Right renal pelvis (tissue), 4 donors: ENCODE measurements around the gene MYH16. TPM values are rescaled to one million over a fixed set of nuclear protein-coding genes. Genes with fewer than 3 reads are reported as not detected.
"Not testable (repeated sequence)": the region's sequence is repeated elsewhere in the genome, so short reads cannot be mapped to it uniquely, and the experiment has no call there.

ENCODE experiments used
- DNase-seq, 4 donors: peaks; one replicate each; pipeline ENCODE4 v3.0.0-alpha.2; 2013; ENCODE audit warnings: low read depth in 4 of 4, low spot score in 3 of 4, missing footprints in 1 of 4
- polyA plus RNA-seq, 4 donors: library from polyadenylated mRNA; unstranded; fragments of 120-200 nt; gene quantifications; one replicate each; pipeline ENCODE4 v1.2.1, GENCODE V29; 2013; ENCODE audit not compliant: insufficient read length in 4 of 4

MYH16 gene
- polyA plus RNA-seq, 4 donors, result 0.04 to 0.10 (median 0.06) TPM; not detected in 1

DNA sequence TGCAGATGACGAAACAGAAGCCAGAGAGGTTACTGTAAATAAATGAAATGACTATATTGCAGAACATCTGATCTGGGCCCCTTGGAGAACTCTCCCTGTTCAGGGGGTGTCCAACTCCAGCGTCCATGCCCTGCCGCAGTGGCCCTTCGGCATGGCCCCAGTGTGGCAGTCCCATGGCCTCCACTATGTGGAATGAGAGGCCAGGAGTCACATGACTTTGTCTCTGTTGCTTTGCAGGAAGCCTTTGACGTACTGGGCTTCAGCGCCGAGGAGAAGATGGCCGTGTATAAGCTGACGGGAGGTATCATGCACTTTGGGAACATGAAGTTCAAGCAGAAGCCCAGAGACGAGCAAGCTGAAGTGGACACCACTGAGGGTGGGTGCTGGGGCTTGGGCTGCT, 15.6 kb upstream of the MYH16 start:
- DNase-seq, result no peak

DNA sequence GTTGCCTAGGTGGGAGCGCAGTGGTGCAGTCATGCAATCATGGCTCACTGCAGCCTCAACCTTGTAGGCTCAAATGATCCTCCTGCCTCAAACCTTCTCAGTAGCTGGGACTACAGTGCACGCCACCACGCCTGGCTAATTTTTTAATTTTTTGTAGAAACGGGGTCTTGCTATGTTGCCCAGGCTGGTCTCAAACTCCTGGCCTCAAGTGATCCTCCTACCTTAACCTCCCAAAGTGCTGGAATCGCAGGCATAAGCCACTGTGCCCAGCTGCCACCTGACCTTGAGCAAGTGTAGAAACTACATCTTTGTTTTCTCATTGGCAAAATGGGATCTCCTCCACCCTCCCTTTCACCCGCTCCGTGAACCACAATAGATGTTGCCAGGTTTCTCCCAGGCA, 15.0 kb upstream of the MYH16 start:
- no peak for DNase-seq

DNA sequence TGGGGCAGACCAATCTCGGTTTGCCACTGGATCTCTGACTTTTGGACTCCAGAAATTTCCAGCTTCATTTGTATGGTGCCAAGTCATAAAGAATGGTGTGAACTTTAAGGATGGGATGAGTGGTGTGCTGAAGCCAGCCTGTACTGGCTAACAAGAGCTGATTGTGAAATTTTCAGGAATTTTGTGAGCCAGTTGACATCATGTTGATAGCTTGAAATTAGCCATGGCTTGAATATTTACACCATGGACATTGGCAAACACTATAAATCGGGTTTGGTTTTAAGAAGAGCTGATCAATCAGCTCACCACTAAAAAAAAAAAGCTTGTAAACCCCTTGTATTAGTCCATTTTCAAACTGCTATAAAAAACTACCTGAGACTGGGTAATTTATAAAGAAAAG, 14.1 kb upstream of the MYH16 start:
- no peak for DNase-seq

DNA sequence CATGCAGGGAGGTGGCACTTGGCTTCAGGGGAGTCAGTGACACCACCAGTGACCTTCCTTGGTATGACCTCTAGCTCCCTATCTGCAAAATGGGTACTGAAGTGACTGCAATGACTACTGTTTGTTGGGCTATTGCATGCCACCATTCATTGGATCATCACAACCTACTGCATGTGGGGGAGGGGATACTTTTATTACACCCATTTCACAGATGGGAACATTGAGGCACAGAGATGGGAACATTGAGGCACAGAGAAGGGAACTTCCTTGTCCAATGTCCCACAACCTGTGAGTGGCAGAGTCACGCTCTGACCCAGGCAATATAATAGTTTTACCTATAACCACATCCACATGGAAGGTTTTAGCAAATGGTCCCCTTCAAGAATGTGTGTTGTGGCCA, 12.2 kb upstream of the MYH16 start:
- no peak for DNase-seq

DNA sequence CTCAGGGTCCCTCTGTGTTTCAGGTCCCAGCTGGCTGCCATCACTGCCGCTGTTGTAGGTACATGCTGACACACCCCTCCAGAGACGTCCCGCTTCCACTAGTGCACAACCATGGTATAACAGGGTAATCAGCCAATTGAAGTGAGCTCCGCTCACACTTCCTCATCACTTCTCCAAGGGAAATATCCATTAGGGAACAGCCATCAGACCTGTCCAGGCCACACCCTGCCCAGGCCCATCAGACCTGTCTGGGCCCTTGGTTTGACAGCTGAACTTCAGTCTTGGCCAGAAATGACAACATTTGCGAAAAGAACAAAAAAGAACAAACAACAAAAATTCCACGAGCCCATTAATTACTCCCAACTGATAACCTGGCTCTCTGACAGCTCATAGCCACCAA, 11.0 kb upstream of the MYH16 start:
- DNase-seq, result no peak

DNA sequence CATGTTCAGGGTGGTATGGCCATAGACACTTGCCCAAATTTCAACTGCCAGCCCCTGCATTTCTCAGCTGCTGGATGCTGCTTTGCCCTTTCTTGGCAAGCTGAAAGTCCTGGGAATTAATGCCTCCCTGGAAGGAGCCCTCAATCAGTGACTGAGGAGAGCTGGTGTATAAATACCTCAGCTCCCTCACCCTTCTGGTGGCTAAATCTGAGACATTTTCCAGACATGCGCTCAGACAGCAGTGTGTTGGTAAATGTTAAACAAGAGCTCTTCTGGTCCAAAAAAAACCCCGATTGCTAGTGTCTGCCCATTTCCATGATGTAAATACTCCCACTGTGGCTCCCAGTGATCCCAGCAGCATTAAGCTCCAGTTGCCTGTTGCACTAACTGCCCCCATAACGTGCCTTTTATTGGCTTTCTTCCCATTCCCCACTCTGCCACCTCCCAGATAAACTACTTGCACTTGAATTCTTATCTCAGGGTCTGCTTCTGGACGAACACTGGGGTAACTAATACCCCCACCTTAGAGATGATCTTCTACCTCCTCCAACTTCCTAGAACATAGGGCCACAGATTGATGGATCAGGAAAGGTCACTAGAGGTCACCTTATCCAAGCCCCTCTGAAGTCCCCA, 6.7 kb upstream of the MYH16 start:
- no peak for DNase-seq

DNA sequence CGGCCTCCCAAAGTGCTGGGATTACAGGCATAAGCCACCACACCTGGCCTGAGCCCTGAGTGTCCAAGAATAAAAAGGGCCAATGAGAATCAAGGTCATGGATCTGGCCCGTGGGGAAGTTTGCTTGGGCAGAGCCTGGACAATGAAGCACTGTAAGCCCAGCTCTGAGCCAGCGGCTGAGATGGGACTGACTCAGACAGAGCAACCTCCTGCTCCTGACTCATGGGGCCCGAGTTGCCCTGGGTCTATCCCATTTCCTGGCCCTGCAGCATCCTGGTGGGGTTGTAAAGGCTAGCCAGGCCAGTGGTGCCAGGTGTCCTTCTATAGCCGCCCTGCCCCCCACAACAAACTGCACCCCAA, 5.2 kb upstream of the MYH16 start:
- DNase-seq, result no peak

DNA sequence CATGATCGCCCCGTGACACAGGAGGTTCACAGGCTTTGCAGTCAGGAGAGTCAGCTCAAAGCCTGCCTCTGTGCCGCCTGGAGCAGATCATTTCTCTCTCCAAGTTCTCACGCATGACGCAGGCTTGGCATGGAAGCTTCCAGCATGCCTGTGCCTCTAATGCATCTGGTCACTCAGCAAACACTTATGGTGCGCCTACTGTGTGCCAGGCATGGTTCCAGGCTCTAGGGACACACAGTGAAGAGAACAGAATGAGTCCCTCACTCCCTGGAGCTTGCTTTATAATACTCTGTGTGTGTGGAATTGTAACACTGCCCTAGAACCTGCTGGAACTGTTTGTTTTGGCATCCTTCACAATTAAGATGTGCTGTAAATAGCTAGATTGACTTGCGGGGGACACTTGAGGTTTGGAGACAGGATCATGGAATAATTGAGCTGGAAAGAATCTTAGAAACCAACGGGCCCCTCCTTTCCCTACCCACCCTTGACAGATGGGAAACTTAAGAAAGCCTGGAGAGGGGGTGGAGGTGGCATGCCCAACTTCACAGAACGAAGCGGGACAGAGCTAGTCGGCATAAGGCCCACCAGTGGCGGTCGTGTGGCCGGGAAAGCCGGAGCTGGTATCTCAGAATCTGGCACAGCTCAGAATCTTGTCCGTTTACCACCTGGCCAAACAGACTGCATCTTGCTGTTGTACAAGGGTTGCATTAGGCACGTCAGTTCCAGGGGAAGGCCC, 4.6 kb upstream of the MYH16 start:
- DNase-seq, result no peak

DNA sequence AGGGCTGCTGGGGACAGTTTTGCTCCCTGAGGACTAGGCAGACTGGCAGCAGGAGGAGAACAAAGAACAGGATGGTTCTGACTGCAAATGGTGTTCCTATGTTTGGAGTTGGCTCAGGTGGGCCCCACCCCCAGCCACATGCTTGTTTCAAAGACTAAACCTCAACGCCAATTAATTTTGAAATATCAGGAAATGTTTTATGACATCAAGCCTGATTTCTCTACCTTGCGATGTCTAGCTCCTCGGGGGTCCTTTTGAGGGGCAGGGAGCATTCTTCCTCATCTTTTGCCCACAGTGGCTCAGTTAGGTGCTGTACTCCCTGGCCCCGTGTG, 4.1 kb upstream of the MYH16 start:
- no peak for DNase-seq

DNA sequence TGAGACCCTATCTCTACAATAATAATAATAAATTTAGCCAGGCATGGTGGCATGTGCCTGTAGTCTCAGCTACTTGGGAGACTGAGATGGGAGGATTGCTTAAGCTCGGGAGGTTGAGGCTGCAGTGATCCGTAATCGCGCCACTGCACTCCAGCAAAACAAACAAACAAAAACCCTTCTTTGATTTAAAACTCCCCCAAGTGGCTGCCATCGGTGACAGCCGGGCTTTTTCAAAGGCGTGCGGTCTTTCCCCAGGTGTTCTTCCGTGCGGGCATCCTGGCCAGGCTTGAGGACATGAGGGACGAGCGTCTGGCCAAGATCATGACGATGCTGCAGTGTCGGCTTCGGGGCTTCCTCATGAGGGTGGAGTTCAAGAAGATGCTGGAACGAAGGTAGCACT, 1.9 kb upstream of the MYH16 start:
- no peak for DNase-seq

DNA sequence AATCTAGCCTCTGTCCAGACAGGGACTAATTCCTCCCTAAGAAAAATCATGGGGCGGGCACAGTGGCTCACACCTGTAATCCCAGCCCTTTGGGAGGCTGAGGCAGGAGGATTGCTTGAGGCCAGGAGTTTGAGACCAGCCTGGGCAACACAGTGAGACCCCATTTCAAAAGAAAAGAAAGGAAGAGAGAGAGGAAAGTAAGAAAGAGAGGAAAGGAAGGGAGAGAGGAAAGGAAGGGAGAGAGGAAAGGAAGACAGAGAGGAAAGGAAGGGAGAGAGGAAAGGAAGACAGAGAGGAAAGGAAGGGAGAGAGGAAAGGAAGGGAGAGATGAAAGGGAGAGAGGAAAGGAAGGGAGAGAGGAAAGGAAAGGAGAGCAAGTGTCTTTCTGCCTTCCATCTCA, 922 bp downstream of the MYH16 start:
- DNase-seq, result not testable (repeated sequence)

DNA sequence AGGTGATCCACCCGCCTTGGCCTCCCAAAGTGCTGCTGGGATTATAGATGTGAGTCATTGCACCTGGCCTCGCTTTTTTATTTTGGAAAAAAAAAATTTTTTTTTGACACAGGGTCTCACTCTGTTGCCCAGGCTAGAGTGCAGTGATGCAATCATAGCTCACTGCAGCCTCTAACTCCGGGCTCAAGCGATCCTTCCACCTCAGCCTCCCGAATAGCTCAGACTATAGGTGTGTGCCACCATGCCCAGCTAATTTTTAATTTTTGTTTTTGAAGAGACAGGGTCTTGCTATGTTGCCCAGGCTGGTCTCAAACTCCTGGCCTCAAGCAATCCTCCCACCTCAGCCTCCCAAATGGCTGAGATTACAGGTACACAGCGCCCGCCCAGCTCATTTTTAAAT, 2.3 kb downstream of the MYH16 start:
- not testable (repeated sequence) for DNase-seq

DNA sequence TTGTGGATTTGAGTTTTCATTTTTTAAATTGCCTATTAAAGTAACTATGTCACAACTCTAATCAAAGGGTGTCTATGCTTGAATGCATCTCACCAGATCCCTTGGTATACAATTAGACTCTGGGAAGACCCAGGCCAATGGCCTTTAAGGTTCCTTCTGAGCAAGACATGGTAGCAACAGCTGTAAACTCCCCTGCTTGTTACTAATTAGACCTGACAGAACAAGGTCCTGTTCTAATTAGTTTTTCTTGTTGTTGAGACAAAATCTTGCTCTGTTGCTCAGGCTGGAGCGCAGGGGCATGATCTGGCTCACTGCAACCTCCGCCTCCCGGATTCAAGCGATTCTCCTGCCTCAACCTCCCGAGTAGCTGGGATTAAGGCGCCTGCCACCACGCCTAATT, 2.9 kb downstream of the MYH16 start:
- no peak for DNase-seq

DNA sequence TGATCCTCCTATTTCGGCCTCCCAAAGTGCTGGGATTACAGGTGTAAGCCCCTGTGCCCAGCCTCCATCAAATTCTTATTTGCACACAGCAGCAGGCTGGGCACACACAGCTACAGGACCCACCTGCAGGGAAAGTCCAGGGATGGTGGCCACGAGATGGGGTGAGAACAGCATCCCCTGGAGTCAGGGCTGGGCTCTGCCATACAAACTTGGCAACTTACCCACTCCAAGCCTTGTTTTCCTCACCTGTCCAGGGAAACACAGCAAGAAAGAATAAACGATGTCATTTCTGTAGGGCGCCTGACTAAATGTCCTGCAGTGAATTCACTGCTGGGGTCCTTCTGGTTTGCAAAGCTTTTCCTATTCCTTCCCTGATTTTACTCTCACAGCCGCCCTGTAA, 5.5 kb downstream of the MYH16 start:
- no peak for DNase-seq

DNA sequence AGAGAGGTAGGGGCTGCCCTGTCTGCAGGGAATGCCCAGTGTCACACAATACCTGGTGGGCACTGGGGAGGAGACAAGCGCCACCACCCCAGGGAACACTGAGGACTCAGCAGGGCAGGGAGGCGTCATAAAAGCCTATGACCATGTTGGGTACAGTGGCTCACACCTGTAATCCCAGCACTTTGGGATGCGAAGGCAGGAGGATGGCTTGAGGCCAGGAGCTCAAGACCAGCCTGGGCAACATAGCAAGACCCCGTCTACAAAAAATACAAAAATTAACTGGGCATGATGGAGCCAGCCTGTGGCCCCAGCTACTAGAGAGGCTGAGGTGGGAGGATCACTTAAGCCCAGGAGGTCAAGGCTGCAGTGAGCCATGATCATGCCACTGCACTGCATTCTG, 11.5 kb downstream of the MYH16 start:
- DNase-seq, result not testable (repeated sequence)

DNA sequence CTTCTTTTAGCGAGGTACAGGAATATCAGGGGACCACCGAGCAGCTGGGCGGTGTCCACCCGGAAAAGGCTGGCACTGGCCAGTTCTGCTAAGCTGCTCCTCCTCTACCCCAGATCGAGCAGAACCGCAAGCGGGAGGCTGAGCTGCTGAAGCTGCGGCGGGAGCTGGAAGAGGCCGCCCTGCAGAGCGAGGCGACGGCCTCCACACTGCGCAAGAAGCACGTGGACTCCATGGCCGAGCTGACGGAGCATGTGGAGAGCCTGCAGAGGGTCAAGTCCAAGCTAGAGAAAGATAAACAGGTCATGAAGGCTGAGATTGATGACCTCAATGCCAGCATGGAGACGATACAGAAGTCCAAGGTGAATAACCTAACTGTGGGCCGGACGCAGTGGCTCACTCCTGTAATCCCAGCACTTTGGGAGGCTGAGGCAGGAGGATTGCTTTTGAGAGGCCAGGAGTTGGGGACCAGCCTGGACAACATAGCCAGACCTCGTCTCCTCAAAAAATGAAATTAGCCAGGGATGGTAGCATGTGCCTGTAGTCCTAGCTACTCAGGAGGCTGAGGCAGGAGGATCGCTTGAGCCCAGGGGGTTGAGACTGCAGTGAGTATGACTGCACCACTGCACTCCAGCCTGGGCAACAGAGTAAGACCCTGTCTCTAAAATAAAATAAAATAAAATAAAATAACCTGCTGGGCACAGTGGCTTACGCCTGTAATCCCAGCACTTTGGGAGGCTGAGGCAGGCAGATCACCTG, 15.3 kb downstream of the MYH16 start:
- DNase-seq, result no peak

DNA sequence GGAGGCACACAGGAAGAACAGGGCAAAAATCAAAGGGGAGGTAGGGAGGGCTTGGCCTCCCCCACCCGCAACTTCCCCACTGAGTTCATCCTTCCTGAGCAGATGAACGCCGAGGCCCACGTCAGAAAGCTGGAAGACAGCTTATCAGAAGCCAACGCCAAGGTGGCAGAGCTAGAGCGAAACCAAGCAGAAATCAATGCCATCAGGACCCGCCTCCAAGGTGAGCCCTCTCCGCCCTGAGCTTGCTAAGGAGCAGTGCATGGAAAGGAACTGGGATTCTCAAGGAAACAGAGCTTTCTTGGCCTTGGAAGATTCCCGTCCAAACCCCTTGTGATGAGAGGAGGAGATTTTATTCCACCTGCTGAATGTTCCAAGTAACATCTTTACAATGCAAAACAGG, 16.5 kb downstream of the MYH16 start:
- DNase-seq, result no peak

DNA sequence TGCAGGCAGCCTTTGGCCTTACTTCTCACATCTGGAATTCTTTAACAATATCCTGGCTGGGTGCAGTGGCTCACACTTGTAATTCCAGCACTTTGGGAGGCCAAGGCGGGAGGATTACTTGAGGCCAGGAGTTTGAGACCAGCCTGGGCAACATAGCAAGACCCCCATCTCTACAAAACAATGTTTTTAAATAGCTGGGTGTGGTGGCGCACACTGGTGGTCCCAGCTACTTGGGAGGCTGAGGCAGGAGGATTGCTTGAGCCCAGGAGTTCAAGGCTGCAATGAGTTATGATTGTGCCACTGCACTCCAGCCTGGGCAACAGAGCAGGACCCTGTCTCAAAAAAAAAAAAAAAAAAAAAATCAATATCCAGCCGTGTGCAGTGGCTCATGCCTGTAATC, 17.5 kb downstream of the MYH16 start:
- DNase-seq, result not testable (repeated sequence)

DNA sequence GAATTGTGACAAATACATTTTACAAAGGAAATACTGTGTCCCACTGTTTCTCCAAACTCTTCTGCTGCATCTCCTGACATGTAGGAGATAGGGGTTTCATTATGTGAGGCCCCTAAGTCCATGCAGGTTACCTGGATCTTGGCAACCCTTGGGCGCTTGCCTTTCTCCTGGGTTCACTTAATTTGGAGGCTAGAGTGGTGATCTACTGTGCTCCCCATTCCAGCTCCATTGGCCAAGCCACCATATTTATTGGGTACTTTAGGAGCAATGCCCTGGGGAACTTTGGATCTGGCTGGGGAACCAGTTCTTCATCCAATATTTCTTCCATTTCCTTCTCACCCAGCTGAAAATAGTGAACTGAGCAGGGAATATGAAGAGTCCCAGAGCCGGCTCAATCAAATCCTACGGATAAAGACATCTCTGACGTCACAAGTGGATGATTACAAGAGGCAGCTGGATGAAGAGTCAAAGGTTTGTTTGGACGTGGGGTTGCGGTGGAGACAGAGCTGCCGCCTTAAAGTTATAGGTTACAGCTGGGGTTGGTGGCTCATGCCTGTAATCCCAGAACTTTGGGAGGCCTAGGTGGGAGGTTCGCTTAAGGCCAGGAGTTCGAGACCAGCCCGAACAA, 18.5 kb downstream of the MYH16 start:
- DNase-seq, result peak in 3 of 4 donors; percentile 7 to 20 (median 11)

DNA sequence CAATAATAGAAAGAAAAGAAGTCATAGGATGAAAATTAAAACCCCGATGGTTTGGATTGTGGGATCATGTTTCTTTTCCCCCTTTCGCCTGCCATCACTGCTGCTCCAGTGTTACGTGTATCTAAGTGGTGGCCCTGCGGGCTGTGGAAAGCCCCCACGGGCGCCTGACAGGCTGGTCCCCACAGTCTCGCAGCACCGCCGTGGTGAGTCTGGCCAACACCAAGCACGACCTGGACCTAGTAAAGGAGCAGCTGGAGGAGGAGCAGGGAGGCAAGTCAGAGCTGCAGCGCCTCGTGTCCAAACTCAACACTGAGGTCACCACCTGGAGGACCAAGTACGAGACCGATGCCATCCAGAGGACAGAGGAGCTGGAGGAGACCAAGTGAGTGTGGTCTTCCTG, 19.5 kb downstream of the MYH16 start:
- DNase-seq, result no peak

DNA sequence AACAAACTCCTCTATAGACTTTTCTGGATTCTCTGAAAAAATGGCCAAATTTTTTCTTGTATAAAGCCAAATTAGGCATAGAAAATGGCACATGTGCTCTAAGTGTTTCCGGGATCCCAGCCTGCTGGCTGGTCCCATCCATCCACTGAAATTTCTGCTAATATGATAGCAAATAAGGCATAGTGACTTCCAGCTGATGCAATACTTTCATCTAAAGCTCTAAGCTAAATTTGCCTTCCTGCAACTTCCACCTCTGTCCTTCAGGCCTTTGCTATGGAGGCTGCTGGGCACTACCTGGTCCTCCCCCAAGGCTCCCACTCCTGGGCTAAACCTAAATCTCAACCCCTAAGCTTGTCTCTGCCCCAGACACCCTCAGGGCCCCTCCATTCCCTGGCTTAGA, 20.5 kb downstream of the MYH16 start:
- DNase-seq, result no peak

DNA sequence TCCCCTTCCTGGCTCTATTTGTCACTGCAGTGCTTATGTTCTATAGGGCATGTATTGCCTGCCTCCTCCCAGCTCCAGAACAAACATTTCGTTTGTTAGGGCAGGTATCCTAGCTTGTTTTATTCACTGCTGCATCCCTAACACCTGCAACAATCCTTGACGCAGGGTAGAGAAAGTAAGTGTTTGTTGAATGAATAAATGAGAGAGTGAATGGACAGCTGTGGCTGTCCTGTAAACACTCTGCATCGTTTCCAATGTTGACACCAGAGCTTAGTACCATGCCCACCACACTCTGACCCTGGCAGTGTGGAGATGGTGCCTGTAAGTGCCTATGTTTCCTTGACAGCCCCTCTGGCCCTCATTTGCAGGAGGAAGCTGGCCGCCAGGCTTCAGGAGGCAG, 21.0 kb downstream of the MYH16 start:
- DNase-seq, result no peak
